ENCODE data around the gene SUPT3H.
"Not testable (repeated sequence)": the region's sequence is repeated elsewhere in the genome, so short reads cannot be mapped to it uniquely, and the experiment has no call there.

The SUPT3H gene

DNA sequence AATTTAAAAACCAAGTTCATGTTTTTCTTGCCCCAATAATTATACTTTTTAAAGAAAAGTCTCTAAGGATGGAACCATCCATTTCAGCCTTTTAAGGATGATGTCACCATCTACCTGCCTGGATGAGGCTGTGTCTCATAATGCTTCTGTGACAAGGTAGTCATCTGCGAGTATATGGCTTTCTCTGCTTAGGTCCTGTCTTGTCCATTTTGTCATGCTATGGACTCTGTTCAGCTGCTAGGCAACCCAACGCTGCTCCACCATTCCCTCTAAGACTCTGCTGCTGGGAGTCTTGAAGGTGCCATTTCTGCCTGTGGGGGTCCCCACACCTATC lies 509.4 kb downstream of the SUPT3H start:
- no peak overlapping the region for H3K4me3 ChIP-seq (ENCODE audit: low read depth, low read length)
- TF ChIP-seq, protein P1, sequence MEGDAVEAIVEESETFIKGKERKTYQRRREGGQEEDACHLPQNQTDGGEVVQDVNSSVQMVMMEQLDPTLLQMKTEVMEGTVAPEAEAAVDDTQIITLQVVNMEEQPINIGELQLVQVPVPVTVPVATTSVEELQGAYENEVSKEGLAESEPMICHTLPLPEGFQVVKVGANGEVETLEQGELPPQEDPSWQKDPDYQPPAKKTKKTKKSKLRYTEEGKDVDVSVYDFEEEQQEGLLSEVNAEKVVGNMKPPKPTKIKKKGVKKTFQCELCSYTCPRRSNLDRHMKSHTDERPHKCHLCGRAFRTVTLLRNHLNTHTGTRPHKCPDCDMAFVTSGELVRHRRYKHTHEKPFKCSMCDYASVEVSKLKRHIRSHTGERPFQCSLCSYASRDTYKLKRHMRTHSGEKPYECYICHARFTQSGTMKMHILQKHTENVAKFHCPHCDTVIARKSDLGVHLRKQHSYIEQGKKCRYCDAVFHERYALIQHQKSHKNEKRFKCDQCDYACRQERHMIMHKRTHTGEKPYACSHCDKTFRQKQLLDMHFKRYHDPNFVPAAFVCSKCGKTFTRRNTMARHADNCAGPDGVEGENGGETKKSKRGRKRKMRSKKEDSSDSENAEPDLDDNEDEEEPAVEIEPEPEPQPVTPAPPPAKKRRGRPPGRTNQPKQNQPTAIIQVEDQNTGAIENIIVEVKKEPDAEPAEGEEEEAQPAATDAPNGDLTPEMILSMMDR (IDR thresholded peaks at IDR 0.05; ENCODE audit: borderline replicate concordance, insufficient read depth, low read depth, low read length) = no peak

DNA sequence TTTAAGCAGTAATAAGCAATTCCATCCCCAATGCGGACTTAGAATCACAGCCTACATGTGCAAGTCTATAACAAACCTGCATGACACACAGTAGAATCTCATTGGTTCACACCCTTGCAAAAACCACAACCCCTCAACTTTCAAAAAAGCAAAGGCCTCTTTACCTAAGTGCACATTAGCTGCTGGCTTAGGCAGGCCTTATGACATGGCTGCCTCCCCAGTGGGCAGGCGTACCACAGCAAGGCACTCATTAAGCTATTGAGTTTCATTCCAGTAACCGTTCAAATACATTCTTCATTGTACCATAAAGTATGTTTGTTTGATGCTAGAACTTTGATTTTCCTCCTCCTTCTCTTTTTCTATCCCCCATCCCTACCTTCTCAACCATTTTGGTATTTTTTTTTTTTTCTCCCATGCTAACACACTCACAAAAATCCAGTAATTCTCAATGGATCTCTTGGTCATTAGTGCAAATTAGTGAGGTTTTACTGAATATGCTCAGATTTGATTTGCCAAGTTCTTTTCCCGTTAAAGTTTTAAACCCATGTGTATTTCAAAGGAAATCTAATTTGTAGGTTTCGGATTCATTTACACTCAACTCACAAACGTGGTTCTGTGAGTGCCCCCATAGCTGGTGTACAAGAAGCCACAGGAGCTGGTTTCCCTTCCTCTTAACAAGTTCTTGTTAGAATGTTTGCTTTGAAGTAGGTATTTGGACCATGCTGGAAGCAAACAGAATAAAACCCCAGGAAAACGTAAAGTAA lies 510.0 kb downstream of the SUPT3H start:
- TF ChIP-seq, protein P1 (IDR thresholded peaks at IDR 0.05; ENCODE audit: borderline replicate concordance, insufficient read depth, low read depth, low read length) = no peak
- H3K4me3 ChIP-seq (ENCODE audit: low read depth, low read length) = no peak overlapping the region

DNA sequence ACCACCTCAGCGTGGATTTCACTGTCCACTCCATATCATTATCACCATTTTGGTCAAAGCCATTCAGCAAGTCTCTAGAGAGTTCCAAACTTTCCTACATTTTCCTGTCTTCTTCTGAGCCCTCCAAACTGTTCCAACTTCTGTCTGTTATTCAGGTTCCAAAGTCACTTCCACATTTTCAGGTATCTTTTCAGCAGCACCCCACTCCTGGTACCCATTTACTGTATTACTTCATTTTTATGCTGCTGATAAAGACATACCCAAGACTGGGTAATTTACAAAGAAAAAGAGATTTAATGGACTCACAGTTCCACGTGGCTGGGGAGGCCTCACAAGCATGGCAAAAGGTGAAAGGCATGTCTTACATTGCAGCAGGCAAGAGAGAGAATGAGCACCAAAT lies 512.5 kb downstream of the SUPT3H start:
- not testable (repeated sequence) for H3K4me3 ChIP-seq (ENCODE audit: low read depth, low read length)

DNA sequence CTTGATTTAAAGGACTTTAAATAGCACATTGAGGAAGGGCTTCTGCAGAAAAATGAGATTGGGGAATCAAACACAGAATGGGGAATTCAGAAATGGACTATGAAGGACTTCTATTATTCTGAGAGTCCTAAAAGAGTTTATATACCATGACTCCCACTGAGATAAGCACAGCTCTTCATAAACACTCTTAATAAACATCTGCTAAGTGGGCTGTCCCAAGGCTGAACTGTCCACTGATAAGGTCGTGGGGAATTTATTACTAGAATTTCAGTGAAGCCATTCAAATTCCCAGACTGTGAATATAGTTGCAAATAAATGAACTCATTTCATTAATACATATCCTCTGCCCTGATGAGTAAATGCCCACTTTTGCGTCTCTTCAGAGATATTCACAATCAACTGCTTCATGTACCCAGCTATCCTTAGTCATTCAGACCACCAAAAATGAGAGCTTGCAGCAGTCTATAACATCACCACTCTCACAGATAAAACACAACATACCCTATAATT lies 517.8 kb downstream of the SUPT3H start:
- TF ChIP-seq, protein P1 (IDR thresholded peaks at IDR 0.05; ENCODE audit: borderline replicate concordance, insufficient read depth, low read depth, low read length) = no peak
- H3K4me3 ChIP-seq (ENCODE audit: low read depth, low read length) = no peak overlapping the region

DNA sequence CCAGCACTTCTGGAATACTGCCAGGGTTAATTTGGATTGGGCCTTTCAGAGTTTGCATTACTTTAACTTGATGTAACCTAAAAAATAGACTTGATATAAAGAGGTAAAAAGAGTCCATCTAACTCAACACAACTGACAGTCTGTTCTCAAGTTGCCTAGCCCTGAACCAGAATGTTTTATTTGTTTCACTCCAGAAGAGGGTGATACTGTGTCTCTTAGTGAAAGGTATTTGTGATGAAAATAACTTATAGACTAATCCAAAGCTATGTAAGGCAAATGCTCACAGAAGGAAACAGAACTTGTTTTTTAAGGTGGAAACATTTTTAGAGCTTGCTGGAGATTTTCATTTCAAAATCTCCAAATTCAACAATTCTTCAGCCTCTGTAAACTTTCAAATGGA lies 518.7 kb downstream of the SUPT3H start:
- TF ChIP-seq, protein P1 (IDR thresholded peaks at IDR 0.05; ENCODE audit: borderline replicate concordance, insufficient read depth, low read depth, low read length) = no peak
- no peak overlapping the region for H3K4me3 ChIP-seq (ENCODE audit: low read depth, low read length)

DNA sequence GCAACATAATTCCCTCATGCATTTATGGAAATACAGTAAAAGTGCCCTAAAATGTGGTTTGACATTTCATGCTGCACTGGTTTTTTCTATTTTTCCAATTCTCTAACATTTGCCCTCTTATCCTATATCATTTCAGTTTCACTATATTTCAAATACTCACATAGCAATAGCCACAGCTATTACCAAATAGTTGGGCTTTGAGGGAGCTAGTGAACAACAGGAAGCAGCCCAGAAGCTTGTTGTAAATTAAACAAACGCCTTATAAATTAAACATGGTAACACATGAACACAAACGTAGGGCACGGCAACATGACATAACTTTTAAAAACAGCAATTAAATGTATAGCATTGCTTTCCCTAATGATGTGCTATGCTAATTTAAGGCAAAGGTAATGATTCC lies 521.3 kb downstream of the SUPT3H start:
- H3K4me3 ChIP-seq (ENCODE audit: low read depth, low read length) = no peak overlapping the region
- TF ChIP-seq, protein P1 (IDR thresholded peaks at IDR 0.05; ENCODE audit: borderline replicate concordance, insufficient read depth, low read depth, low read length) = no peak

DNA sequence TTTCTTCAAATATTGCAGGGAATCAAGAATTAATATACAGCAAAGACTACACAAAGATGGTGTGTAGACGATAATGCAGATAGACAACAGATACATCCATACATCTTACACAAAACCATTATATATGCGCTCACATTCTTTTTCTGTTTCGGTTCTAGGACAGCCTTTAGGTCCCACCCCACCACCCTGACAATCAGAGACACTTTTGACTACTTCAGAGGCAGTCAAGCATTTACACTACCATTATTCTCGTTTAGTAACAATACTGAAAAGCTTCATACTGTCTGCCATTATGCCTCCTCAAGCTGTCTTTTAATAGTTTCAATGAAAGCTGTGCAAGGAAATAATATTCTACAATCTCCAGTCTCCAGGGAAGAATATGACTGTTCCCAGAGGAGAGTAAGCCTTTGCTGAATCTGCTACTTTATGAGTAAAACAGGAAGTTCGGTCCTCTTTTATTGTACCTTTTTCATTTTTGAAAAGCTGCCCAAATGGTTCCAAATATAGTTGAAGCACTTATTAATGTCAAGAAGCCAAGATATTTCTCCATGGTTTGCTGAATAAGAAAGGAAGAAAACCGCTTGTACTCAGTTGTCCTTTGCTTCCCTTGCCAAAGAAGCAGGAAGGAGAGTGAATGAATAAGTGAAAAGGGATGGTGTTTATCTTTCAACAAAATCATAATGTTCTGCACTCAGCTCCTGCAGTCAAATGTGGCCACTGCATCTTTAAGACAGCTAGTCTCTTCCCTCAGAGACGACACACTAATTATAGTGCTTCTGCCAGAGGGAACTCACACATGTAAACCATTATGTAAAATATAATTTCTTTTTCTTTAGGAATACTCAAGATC lies 521.9 kb downstream of the SUPT3H start:
- TF ChIP-seq, protein P1 (IDR thresholded peaks at IDR 0.05; ENCODE audit: borderline replicate concordance, insufficient read depth, low read depth, low read length) = no peak

More for the DNA sequence above, 521.9 kb downstream of the SUPT3H start:
- H3K4me3 ChIP-seq (ENCODE audit: low read depth, low read length) = no peak overlapping the region
